ENCODE measurements around the gene LDLRAD4.

GRCh38 chr18:13587477-13587876 is 368.9 kb downstream of the LDLRAD4 start:
- no peak for TF ChIP-seq CTCF (IDR thresholded peaks at IDR 0.05)
- TF ChIP-seq POLR2A (IDR thresholded peaks at IDR 0.05), result no peak

Data from lower leg skin (tissue), 3 donors.